Measurements from ENCODE around the gene AHNAK2.

The AHNAK2 gene

GRCh38 chr14:104972301-104973134 lies 5.7 kb downstream of the AHNAK2 start:
- ATAC-seq, result peak; percentile 9; the same call in 2 of the 3 replicates

GRCh38 chr14:104971447-104972240 lies 6.5 kb downstream of the AHNAK2 start:
- no peak for ATAC-seq
- TF ChIP-seq SNAI2 (CRISPR knock-in tag; IDR thresholded peaks at IDR 0.05) (no peak), POU6F1 (CRISPR knock-in tag; IDR thresholded peaks at IDR 0.05; ENCODE audit: borderline replicate concordance, low read depth) (no peak), ZNF70 (CRISPR knock-in tag; IDR thresholded peaks at IDR 0.05) (no peak), TCF4 (CRISPR knock-in tag; IDR thresholded peaks at IDR 0.05; ENCODE audit: borderline replicate concordance) (no peak), TSHZ2 (CRISPR knock-in tag; IDR thresholded peaks at IDR 0.05) (no peak), RARB (CRISPR knock-in tag; IDR thresholded peaks at IDR 0.05) (no peak), ISL1 (CRISPR knock-in tag; IDR thresholded peaks at IDR 0.05) (no peak), GLIS3 (CRISPR knock-in tag; IDR thresholded peaks at IDR 0.05) (no peak), CSDC2 (CRISPR knock-in tag; IDR thresholded peaks at IDR 0.05) (no peak), PPARA (CRISPR knock-in tag; IDR thresholded peaks at IDR 0.05; ENCODE audit: borderline replicate concordance) (no peak), OSR1 (CRISPR knock-in tag; IDR thresholded peaks at IDR 0.05) (no peak), ZFP30 (CRISPR knock-in tag; IDR thresholded peaks at IDR 0.05) (no peak), TOX (CRISPR knock-in tag; IDR thresholded peaks at IDR 0.05; ENCODE audit: borderline replicate concordance) (no peak), ARNTL (CRISPR knock-in tag; IDR thresholded peaks at IDR 0.05; ENCODE audit: borderline replicate concordance, low read depth) (no peak)

More at GRCh38 chr14:104972301-104973134, 5.7 kb downstream of the AHNAK2 start:
- TF ChIP-seq ZFP30 (CRISPR knock-in tag; IDR thresholded peaks at IDR 0.05) (no peak), ZNF8 (CRISPR knock-in tag; IDR thresholded peaks at IDR 0.05) (no peak), TSHZ2 (CRISPR knock-in tag; IDR thresholded peaks at IDR 0.05) (no peak), PPARA (CRISPR knock-in tag; IDR thresholded peaks at IDR 0.05; ENCODE audit: borderline replicate concordance) (no peak), ZNF565 (CRISPR knock-in tag; conservative IDR thresholded peaks at IDR 0.05; ENCODE audit: low read depth) (no peak), ESRRG (CRISPR knock-in tag; IDR thresholded peaks at IDR 0.05) (no peak), POU6F1 (CRISPR knock-in tag; IDR thresholded peaks at IDR 0.05; ENCODE audit: borderline replicate concordance, low read depth) (no peak), PATZ1 (CRISPR knock-in tag; IDR thresholded peaks at IDR 0.05; ENCODE audit: borderline replicate concordance) (no peak), ZC3H10 (CRISPR knock-in tag; IDR thresholded peaks at IDR 0.05) (no peak), SNAI2 (CRISPR knock-in tag; IDR thresholded peaks at IDR 0.05) (no peak), ISL1 (CRISPR knock-in tag; IDR thresholded peaks at IDR 0.05) (no peak), BACH2 (CRISPR knock-in tag; IDR thresholded peaks at IDR 0.05; ENCODE audit: borderline replicate concordance) (no peak), TOX (CRISPR knock-in tag; IDR thresholded peaks at IDR 0.05; ENCODE audit: borderline replicate concordance) (no peak), RARB (CRISPR knock-in tag; IDR thresholded peaks at IDR 0.05) (no peak), TCF4 (CRISPR knock-in tag; IDR thresholded peaks at IDR 0.05; ENCODE audit: borderline replicate concordance) (no peak), ARNTL (CRISPR knock-in tag; IDR thresholded peaks at IDR 0.05; ENCODE audit: borderline replicate concordance, low read depth) (no peak)

All from SK-N-SH treated with all-trans-retinoic acid at 6 μM for 48 hours (cell line).